H4 (cell line): ENCODE measurements around the gene WHRN. TPM values are rescaled to one million over a fixed set of nuclear protein-coding genes. Genes with fewer than 3 reads are reported as not detected.

ENCODE experiments used
- DNase-seq: peaks from one replicate; pipeline ENCODE4 v3.0.0-alpha.2; 2015; ENCODE audit warnings: low spot score
- total RNA-seq: library from RNA; depleted of rRNA; stranded (reverse); fragments of >200 nt; shearing (Covaris generic); gene quantifications from 2 replicates; pipeline ENCODE4 v1.2.3, GENCODE V29; 2014

WHRN gene
- total RNA-seq, 1 experiment from 2014 or later, result 1.5 TPM

DNA sequence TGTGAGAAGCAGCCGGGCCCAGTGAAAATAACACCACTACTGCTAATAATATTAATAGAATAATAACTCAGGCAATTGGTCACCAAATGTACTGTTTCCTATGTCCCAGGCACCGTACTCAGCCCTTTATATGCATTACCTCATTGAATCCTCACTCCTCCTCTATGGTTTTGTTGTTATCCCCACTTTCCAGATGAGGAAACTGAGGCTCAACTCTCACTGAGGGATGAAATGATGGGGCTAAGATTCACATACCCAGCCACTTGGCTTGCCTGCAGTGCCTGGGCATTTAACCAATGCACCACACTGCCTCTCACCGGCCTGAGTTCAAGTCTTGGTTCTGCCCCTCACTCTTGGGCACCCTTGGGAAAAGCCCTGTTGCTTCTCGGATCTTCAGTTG lies 34.1 kb downstream of the WHRN start:
- DNase-seq, result no peak

DNA sequence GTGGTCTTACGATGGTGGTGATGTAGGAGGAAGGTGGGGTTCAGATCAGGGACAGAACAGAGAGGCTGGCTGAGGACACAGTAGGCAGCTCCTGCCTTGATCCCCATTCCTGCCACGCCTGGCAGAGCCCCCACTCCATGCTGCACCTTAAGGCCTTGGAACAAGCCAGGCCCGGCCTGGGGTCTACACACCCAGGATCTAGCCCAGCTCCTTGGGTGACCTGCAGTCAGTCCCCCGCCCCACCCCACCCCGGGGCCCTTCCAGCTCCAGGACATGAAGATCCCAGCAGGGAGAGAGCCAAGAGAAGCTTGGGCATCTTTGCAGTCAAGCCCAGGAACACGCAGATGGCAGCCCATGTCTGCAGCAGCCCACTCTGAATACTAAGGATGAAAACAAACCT lies 34.7 kb downstream of the WHRN start:
- DNase-seq, result no peak

DNA sequence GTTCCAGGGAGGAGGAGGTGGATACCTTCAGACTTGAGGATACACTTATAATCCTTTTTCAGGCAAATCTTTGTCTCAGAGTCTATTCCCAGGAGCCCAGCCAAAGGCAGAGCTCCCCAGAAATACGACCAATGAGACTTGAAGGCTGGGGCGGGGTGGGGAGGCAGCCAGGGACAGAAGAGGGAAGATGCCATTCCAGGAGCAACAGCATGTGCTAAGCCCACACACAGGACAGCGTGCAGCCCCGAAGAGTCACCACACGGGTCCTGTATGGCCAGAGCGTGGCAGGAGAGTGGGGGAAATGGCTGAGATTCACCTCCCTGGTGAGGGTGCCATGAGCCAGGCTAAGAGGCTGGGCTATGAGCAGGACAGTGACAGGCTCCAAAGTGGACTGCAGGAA lies 35.2 kb downstream of the WHRN start:
- DNase-seq, result no peak

GRCh38 chr9:114469091-114469853 lies 36.0 kb downstream of the WHRN start:
- DNase-seq, result no peak

- no peak for DNase-seq
Measured at GRCh38 chr9:114467910-114468309, 37.4 kb downstream of the WHRN start.

- no peak for DNase-seq
Measured at GRCh38 chr9:114467226-114467750, 38.0 kb downstream of the WHRN start.

DNA sequence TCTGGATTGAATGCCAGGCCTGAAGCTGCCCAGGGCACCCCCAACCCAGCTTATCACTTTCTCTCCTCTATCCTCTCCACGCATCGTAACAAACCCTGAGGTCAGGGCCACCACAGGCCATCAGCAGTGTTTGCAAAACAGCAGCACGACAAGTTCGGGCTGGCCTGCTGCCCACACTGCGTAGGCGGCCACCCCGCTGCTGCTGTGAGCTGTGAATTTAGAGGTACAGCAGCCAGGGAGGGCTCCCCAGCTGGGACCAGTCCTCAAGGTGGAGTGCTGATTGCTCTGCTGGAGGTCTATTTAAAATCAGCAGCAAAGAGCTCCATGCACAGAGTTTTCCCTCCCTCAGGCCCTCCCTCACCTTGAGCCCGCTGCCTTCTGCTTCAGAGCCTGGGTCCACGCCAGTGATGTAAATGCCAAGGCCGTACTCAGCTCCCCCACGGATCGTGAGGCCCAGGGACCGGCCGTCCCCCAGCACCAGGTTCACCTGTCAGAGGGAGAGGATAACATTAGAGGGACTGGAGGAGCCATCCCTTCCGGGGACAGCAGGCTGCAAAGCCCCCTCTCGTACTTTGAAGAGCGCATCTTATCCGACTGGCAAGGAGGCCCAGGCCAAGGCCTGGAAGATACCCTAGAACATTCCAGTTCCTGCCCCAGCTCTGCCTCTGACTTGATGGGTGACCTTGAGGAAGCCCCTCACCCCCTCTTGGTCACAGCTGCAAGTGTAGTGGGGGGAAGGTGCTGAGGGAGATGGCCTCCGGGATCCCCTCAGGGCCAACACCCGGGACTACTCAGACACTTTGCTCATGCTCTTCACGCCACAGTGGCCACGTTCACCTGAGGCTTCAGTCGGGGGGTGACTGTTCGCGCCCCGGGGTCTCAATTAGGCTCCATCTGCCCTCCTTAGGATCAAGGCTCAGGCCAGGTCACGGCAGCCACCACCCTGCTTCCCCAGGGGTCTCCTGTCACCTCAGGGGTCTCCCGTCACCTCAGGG lies 39.1 kb downstream of the WHRN start:
- no peak for DNase-seq

GRCh38 chr9:114465417-114465816 lies 39.9 kb downstream of the WHRN start:
- no peak for DNase-seq

GRCh38 chr9:114464281-114465051 lies 40.8 kb downstream of the WHRN start:
- DNase-seq, result no peak

DNA sequence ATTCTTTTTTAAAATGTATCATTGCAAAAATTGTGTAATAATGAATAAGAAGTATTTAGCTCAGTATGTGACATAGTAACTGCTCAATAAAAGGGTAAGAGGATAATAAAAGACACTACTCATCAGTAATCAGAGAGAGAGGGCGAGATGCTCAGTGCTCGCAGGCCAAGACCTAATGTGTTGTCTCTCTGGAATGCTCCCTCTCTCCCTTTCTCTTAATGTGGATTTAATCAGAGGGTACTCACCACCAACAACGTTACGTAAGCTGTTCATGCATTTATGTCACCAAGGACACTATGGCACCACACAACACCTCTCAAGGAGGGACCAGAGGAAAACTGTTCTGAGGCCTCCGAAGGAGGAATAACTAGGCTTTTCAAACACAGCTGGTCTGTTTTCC lies 42.5 kb downstream of the WHRN start:
- DNase-seq, result no peak

GRCh38 chr9:114461468-114461867 lies 43.8 kb downstream of the WHRN start:
- no peak for DNase-seq

DNA sequence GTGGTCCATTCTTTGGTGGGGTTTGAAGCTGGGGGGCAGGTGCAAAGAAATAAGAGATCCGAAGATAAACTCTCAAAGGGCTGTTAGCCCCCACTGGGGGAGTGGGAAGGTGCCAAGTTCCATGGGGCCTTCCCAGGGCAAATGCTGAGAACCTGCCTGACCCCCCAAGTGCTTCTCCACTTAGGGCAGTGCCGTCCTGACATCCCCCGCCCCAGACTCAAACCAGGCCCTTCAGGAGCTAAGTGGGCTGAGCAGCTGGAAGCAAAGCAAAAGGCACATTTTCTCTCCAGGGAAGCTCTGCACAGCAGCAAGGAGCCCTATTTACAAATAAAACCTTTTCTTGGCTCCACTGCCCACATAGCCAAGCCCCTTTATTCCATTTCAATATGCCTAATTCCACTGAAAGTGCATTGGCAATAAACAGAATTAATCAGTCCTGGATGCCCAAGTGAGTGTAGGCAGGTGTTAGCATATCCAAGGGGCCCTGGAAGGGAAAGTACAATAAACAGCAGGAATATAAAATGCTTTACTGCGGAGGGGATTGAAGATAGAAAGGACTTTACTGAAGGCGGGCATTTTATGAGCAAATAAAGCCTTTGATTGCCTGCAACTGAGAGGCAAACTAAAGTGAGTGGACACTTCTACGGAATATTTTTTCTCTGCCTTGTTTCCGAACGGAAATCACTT lies 44.6 kb downstream of the WHRN start:
- DNase-seq, result no peak

DNA sequence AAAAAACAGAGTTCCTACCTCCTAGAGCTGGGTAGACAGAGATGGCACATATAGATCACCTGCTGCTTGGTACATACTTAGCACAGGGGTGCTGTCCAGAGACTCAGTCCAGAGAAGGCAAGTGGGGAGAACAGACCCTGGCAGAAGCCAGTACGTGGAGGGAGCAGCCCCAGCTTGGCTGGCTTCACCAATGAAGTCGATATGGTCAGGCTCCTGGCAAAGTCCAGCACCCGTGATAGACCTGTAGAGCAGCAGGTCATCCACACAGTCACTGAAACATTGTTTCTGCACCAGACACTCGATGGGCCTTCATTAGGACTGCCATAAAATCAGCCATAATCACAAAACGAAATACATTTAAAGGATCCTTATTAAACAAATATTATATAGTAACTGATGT lies 45.8 kb downstream of the WHRN start:
- DNase-seq, result no peak

GRCh38 chr9:114456929-114457328 lies 48.3 kb downstream of the WHRN start:
- DNase-seq, result no peak

DNA sequence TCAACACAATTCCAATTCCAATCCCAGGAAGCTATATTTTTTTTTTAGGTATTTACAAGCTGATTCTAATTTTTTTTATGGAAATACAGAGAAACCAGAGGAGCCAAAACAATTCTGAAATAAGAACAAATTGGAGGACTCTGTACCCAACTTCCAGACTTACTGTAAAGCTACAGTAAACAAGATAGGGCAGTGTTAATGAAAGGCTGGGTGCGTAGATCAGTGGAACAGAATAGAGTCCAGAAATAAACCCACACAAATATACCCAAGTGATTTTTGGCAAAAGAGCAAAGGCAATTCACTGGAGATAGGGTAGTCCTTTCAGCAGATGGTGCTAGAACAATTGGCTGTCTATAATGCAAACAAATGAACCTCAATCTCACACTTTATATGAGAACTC lies 50.6 kb downstream of the WHRN start:
- no peak for DNase-seq

- DNase-seq, result no peak
Measured at GRCh38 chr9:114452219-114453165, 52.8 kb downstream of the WHRN start.

- DNase-seq, result no peak
Measured at GRCh38 chr9:114451707-114452031, 53.6 kb downstream of the WHRN start.

DNA sequence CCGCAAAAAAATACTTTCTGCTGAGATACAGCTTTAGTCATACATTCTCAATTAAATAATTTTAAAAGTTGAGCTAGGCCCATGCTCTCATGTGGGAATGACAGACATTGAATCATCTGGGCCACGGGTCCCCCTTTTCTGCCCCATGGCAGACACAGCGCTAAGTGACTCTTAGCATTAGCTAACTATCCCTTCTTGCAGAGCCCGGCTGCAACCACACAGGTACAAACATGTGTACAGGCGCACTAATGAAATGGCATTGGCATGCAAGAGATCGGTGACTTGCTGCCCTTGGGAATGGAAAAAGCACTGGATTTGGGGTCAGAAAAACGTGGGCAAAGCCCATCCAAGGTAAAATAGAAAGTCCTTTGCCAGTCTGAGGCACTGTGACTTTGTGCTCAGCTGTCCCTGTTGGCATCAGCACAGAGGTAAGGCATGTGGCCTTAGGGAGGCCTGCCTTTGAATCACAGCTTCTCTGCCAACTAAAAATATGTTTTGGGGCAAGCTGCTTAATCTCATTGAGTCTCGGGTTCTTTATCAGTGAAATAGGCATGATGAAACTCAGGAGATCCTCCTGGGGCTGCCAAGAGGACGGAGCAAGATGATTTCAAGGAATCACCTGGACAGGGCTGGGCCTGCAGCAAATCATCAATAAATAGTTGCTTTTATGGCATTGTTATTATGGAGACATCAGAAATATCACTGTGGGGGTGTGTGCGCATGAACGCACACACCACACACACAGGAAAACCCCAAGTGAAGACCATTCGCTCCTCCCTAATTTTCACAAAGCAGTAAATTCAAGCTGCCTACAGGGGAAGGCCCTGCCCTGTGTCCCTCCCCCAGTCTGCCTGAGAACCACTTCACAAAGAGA lies 54.2 kb downstream of the WHRN start:
- DNase-seq, result no peak

DNA sequence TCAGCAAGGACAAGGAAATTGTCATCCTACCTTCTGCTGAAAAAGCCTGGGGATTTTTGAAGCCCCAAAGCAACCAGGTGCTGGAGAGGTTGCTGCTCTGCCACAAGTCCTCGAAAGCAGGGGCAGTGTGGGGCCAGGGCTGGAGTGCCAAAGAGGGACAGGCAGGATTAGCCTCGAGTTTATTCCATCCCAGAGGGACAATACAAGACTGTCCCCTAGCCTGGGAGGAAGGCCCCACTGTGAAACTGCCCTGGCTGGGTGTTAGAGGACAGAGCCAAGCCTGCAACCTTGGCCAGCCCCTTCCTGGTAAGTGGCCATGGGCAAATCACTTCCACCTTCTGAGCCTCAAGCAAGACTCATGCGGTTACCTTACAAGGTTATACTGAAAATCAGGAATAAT lies 55.1 kb downstream of the WHRN start:
- DNase-seq, result no peak
